Measurements from ENCODE around the gene NOL9. TPM values are rescaled to one million over a fixed set of nuclear protein-coding genes. Genes with fewer than 3 reads are reported as not detected.

Gene NOL9
- total RNA-seq, 1 donor: 44.9 TPM

- DNase-seq (ENCODE audit: low read depth): peak; percentile 83
- peak; percentile 93 for TF ChIP-seq CTCF (IDR thresholded peaks at IDR 0.05; ENCODE audit: insufficient read depth, low read length)
- peak overlapping the region; percentile 54 for H3K4me3 ChIP-seq (ENCODE audit: low read depth, low read length)
These were observed 67.8 kb downstream of the NOL9 start for GRCh38 chr1:6486433-6487011.

DNA sequence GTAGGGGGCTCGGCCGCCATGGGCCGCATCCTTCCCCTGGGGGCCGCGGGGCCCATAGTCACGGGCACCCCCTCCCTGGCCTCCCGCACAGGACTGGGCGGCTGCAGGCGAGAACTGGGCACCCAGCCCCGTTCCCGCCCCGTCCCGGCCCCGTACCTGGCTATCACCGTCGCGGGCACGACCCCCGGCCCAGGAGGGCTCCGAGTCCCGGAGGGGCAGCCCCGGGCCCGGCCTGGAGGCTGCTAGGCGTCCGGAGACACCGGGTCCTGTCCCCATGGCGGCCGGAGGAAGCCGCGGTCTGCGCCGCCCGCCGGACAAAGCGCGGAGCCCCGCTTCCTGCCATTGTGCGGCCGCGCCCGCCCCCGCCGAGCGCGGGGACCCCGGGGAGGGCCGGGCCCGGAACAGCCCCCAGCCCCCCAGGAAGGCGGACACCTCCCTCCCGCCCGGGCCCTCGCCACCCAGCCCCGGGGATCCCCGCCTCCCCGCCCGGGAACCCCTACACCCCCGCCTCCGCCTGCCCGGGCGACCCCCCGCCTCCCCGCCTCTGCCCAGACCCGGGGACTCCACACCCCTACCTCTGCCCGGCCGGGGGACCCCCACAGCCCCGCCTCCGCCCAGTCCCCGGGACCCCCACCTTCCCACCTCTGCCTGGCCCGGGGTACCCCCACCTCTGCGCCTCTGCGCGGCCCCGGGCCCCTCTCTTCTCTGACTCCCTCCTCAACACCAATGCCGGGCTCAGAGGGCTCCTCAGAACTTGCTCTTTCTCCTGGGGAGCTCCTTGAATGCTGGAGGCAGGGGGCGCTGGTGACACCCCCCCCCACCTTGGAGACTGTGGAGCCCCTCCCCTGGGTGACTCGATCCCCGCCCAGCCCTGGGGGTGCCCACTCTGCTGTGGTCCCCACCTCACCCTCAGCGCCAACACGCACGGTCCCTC lies 68.9 kb downstream of the NOL9 start:
- TF ChIP-seq CTCF (IDR thresholded peaks at IDR 0.05; ENCODE audit: insufficient read depth, low read length): peak; percentile 22
- H3K4me3 ChIP-seq (ENCODE audit: low read depth, low read length): peak overlapping the region; percentile 58
- no peak for DNase-seq (ENCODE audit: low read depth)

DNA sequence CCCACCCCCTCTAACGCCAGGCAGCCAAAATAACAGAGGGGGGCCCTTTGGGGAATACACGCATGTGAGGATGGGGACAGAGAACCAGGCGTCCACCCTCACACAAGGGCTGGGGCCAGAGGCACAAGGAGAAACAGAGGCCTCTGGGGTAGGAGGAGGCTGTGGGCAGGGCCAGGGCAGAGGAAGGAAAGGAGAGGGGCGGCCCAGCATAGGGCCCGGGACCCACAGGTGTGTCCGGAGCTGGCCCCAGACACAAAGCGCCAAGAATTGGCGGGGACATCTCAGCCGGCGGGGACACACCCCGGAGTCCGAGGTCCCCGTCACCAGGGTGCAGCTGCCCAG lies 69.5 kb downstream of the NOL9 start:
- no peak for TF ChIP-seq CTCF (IDR thresholded peaks at IDR 0.05; ENCODE audit: insufficient read depth, low read length)
- H3K4me3 ChIP-seq (ENCODE audit: low read depth, low read length): peak overlapping the region; percentile 58
- DNase-seq (ENCODE audit: low read depth): no peak

GRCh38 chr1:6483761-6484117 lies 70.6 kb downstream of the NOL9 start:
- no peak overlapping the region for H3K4me3 ChIP-seq (ENCODE audit: low read depth, low read length)
- DNase-seq (ENCODE audit: low read depth): no peak
- no peak for TF ChIP-seq CTCF (IDR thresholded peaks at IDR 0.05; ENCODE audit: insufficient read depth, low read length)

DNA sequence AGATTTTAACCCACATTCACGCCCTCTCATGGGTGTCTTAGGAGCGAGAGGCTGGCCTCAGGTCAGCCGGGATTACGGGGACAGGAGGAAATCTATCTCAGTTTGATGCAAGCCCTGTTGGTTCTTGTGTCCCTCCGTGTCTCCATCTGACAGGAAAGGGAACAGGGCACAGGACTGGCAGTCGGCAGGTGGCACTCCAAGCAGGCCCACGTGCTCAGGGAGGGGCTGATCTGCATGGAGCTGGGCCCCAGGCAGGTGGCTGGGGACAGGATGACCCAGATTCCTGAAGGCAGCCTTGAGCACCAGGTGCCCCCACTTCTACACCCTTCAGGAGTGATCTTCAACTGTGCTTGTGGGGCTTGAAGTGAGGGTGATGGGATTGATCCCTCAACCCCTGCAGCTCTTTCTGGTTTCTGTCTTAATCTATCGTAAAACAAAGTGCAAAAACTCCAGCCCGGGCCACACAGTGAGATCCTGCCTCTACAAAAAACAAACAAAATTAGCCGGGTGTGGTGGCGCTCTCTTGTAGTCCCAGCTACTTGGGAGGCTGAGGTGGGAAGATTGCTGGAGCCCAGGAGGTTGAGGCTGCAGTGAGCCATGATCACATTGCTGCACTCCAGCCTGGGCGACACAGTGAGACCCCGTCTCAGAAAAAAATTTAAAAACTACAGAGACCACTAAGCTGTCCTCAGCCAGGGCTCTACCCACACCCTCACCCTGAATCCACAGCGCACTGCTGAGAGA lies 71.1 kb downstream of the NOL9 start:
- DNase-seq (ENCODE audit: low read depth): no peak
- H3K4me3 ChIP-seq (ENCODE audit: low read depth, low read length): no peak overlapping the region
- TF ChIP-seq CTCF (IDR thresholded peaks at IDR 0.05; ENCODE audit: insufficient read depth, low read length): no peak

GRCh38 chr1:6481820-6482219 lies 72.5 kb downstream of the NOL9 start:
- H3K4me3 ChIP-seq (ENCODE audit: low read depth, low read length): no peak overlapping the region
- TF ChIP-seq CTCF (IDR thresholded peaks at IDR 0.05; ENCODE audit: insufficient read depth, low read length): no peak
- DNase-seq (ENCODE audit: low read depth): no peak

Measured in fibroblast of the aortic adventitia (primary cell).